ENCODE data around the gene GABRB1.

GABRB1 gene

DNA sequence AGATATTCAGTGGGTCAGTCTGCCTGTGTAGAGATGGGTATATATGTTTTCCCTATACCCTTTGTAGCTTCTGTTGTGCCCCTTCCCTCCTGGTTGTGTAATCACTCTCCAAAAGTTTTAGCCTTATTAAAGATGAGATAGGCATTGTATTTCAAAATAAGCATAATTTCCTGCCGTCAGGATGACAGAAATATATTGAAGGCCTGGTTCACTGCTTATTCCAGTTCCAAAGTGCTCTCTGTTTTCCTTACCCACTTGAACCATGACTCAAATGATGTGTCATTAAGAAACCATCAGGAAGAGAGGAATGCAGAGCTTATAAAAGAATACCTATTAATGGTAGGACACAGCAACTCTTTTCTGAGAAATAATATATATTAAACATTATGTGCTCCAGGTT is 178.5 kb downstream of the GABRB1 start:
- Histone ChIP-seq H3K9me3 (no peaks in the 10 kb centered on the region), H3K4me3 (no peak overlapping the region), H3K27me3 (no peaks in the 10 kb centered on the region), H3K36me3 (no peaks in the 10 kb centered on the region), H3K27ac (no peak overlapping the region), H3K4me1 (peaks cover 0 to 8% (median 2%) of the 10 kb centered on the region in 4 donors)
- TF ChIP-seq, protein P1, sequence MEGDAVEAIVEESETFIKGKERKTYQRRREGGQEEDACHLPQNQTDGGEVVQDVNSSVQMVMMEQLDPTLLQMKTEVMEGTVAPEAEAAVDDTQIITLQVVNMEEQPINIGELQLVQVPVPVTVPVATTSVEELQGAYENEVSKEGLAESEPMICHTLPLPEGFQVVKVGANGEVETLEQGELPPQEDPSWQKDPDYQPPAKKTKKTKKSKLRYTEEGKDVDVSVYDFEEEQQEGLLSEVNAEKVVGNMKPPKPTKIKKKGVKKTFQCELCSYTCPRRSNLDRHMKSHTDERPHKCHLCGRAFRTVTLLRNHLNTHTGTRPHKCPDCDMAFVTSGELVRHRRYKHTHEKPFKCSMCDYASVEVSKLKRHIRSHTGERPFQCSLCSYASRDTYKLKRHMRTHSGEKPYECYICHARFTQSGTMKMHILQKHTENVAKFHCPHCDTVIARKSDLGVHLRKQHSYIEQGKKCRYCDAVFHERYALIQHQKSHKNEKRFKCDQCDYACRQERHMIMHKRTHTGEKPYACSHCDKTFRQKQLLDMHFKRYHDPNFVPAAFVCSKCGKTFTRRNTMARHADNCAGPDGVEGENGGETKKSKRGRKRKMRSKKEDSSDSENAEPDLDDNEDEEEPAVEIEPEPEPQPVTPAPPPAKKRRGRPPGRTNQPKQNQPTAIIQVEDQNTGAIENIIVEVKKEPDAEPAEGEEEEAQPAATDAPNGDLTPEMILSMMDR (IDR thresholded peaks at IDR 0.05) = no peak
- DNase-seq = no peak
- intact Hi-C loops (cut with DNase I; ENCODE audit: low total_unique reads) = no loop called here

DNA sequence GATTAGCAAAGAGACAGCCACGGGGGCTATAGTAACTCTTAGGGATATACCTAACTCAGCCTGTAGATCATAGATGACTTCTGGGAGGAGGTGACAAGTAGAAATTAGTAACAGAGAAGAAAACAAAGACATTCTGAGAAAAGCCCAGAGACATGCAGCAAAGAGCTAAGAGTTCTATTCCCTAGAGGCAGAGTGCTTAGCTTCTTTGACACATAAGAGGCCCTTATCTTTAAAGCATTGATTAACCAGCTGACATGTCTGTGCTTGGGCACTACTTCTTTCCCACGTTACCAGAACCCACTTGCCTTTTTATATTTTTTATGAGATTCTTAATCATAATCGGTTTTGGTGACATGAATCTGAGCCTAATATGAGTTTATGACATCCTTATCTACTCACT is 179.5 kb downstream of the GABRB1 start:
- no peak for DNase-seq
- no peak overlapping the region for H3K4me3 ChIP-seq
- no peaks in the 10 kb centered on the region for H3K36me3 ChIP-seq
- peaks cover 0 to 7% (median 2%) of the 10 kb centered on the region in 4 donors for H3K4me1 ChIP-seq
- TF ChIP-seq, protein P1 (IDR thresholded peaks at IDR 0.05) = no peak
- intact Hi-C loops (cut with DNase I; ENCODE audit: low total_unique reads) = no loop called here
- no peaks in the 10 kb centered on the region for H3K9me3 ChIP-seq
- no peaks in the 10 kb centered on the region for H3K27me3 ChIP-seq
- H3K27ac ChIP-seq = no peak overlapping the region

DNA sequence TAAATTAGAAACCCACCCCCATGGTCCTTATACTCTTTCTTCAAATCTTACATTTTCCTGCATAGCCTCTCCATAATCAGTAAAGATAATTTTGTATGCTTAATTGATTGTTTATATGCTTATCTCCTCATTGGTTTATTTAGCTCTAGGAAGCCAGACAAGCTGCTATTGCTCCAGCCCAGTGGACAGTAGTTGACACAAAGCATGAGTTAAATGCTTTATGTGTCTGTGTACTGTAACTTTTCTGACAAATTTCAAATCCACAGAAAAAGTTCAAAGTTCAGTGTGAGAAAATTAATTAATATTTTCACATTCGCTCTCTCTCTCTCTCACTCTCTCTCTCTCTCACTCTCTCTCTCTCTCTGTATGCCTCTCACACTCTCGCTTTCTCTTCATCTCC is 181.7 kb downstream of the GABRB1 start:
- no peak for DNase-seq
- Histone ChIP-seq H3K27ac (no peak overlapping the region), H3K9me3 (no peaks in the 10 kb centered on the region), H3K4me3 (no peak overlapping the region), H3K36me3 (no peaks in the 10 kb centered on the region), H3K27me3 (no peaks in the 10 kb centered on the region), H3K4me1 (peaks cover 0 to 4% (median 0%) of the 10 kb centered on the region in 4 donors)
- TF ChIP-seq, protein P1 (IDR thresholded peaks at IDR 0.05) = no peak
- intact Hi-C loops (cut with DNase I; ENCODE audit: low total_unique reads) = no loop called here

DNA sequence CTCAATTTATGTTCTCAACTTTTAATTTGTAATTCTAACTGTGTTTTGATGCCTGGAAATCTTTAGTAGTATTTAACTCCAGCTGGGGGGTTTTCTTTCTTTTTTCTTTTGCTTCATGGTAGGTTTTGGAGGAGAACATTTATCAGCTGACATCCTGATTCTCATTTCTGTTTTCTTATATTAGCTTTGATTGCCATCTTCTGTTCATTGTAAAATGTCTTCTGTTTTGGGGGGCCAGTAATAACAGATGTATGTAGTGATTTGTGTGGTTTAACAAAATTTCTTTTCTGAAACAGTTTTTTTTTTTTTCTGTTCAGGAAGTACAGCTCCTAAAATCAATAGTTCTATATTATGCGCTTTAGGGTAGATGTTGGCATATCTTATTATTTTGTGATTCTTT is 182.2 kb downstream of the GABRB1 start:
- Histone ChIP-seq H3K27ac (no peak overlapping the region), H3K36me3 (no peaks in the 10 kb centered on the region), H3K4me3 (no peak overlapping the region), H3K4me1 (peaks cover 0 to 4% (median 0%) of the 10 kb centered on the region in 4 donors), H3K27me3 (no peaks in the 10 kb centered on the region), H3K9me3 (no peaks in the 10 kb centered on the region)
- TF ChIP-seq, protein P1 (IDR thresholded peaks at IDR 0.05) = no peak
- DNase-seq = no peak
- intact Hi-C loops (cut with DNase I; ENCODE audit: low total_unique reads) = no loop called here

DNA sequence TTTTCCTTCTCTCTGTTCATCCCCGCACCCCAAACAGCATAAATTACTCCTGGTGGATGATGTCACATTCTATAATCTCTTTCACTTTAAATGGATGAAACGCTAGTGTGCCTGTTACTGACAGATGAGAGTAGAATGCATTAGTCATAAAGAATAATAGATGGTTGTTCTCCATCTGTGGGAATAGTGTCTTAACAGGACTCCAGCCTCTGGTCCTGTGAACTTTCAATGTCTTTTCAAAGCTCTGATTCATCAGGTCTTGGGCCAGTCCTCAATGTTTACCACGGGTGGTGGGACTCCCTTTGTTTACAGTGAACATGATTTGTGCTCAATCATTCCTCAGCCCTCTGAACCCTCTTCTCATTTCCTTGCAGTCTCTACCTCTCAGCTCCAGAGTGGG is 182.6 kb downstream of the GABRB1 start:
- Histone ChIP-seq H3K27me3 (no peaks in the 10 kb centered on the region), H3K9me3 (no peaks in the 10 kb centered on the region), H3K4me1 (peaks cover 0 to 4% (median 0%) of the 10 kb centered on the region in 4 donors), H3K4me3 (no peak overlapping the region), H3K36me3 (no peaks in the 10 kb centered on the region), H3K27ac (no peak overlapping the region)
- intact Hi-C loops (cut with DNase I; ENCODE audit: low total_unique reads) = no loop called here
- DNase-seq = no peak
- TF ChIP-seq, protein P1 (IDR thresholded peaks at IDR 0.05) = no peak

DNA sequence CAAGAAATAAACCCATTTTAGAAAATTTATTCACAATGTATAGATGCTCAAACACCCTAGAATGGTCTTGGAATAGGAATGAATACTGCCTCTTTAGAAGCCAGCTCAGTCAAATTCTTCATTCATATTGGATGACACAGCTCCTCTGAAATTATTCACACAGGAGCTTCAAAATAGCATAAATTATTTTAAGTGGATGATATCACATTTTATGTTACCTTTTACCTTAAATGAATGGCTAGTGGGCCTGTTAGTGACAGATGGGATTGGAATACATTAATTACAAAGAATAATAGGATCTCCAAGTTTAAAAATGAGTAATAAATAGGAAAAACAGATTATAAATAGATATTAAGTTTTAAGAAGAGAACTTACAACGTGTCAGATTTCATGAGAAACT is 184.4 kb downstream of the GABRB1 start:
- intact Hi-C loops (cut with DNase I; ENCODE audit: low total_unique reads) = no loop called here
- TF ChIP-seq, protein P1 (IDR thresholded peaks at IDR 0.05) = no peak
- no peak for DNase-seq

More for the DNA sequence above, 184.4 kb downstream of the GABRB1 start:
- H3K36me3 ChIP-seq = no peaks in the 10 kb centered on the region
- H3K4me3 ChIP-seq = no peak overlapping the region
- H3K27me3 ChIP-seq = no peaks in the 10 kb centered on the region
- no peaks in the 10 kb centered on the region for H3K4me1 ChIP-seq
- H3K27ac ChIP-seq = no peak overlapping the region
- no peaks in the 10 kb centered on the region for H3K9me3 ChIP-seq

All from tibial artery (tissue), 4 donors.